Measurements from ENCODE around the gene OOSP3.

- TF ChIP-seq, protein P1, sequence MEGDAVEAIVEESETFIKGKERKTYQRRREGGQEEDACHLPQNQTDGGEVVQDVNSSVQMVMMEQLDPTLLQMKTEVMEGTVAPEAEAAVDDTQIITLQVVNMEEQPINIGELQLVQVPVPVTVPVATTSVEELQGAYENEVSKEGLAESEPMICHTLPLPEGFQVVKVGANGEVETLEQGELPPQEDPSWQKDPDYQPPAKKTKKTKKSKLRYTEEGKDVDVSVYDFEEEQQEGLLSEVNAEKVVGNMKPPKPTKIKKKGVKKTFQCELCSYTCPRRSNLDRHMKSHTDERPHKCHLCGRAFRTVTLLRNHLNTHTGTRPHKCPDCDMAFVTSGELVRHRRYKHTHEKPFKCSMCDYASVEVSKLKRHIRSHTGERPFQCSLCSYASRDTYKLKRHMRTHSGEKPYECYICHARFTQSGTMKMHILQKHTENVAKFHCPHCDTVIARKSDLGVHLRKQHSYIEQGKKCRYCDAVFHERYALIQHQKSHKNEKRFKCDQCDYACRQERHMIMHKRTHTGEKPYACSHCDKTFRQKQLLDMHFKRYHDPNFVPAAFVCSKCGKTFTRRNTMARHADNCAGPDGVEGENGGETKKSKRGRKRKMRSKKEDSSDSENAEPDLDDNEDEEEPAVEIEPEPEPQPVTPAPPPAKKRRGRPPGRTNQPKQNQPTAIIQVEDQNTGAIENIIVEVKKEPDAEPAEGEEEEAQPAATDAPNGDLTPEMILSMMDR (IDR thresholded peaks at IDR 0.05; ENCODE audit: low read depth, low read length): no peak
- no peak for TF ChIP-seq EZH2phosphoT487 (IDR thresholded peaks at IDR 0.05; ENCODE audit: low read depth)
These were observed 66.1 kb downstream of the OOSP3 start for GRCh38 chr11:59944720-59945119.

Measured in OCI-LY3 (cell line).